NCI-H128 (cell line): ENCODE data around the gene TMEM39B.
A peak's percentile ranks its signal among the peaks of the same experiment; 100 is the strongest.
"Not testable (repeated sequence)": the region's sequence is repeated elsewhere in the genome, so short reads cannot be mapped to it uniquely, and the experiment has no call there.

ENCODE experiments used
- DNase-seq: peaks from one replicate; lab custom pipeline; 2025; ENCODE audit not compliant: unreplicated experiment; lab: John Stamatoyannopoulos, UW

The TMEM39B gene

GRCh38 chr1:32068957-32069588 lies 3.7 kb upstream of the TMEM39B start:
- DNase-seq, result no peak

DNA sequence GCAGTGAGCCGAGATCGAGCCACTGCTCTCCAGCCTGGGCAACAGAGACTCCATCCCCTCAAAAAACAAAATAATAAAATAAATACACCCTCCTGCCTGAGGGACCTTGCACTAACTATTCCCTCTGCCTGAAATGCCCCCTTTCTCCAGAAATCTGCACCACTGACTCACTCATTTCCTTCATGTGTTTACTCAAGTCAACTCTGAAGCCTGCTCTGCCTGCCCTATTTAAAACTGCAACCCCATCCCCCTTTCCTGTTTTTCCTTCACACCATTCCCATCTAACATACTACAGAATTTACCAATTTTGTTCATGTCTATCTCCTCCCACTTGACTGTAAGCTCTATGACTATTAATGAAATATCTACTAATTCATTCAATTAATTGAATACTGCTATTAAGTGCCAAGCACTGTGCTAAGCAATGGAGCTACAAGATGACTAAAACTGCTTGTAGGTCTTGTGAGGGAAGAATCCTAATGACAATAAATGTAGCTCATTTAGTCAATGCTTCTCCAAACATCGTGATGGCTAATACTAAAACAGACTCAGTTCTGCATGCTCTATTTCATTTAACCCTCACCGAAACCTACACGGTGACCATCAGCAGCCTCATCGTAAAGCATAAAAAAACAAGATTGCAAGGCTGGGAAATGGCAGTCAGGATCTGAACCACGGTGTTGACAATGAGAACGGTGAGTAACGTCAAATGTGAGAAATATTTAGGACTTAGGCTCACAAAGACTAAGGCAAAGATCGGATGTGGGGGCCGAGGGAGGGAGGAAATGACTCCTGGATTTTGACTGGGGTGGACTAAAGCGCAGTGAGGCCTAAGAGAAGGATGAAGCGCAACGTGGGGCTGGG lies 749 bp upstream of the TMEM39B start:
- no peak for DNase-seq

DNA sequence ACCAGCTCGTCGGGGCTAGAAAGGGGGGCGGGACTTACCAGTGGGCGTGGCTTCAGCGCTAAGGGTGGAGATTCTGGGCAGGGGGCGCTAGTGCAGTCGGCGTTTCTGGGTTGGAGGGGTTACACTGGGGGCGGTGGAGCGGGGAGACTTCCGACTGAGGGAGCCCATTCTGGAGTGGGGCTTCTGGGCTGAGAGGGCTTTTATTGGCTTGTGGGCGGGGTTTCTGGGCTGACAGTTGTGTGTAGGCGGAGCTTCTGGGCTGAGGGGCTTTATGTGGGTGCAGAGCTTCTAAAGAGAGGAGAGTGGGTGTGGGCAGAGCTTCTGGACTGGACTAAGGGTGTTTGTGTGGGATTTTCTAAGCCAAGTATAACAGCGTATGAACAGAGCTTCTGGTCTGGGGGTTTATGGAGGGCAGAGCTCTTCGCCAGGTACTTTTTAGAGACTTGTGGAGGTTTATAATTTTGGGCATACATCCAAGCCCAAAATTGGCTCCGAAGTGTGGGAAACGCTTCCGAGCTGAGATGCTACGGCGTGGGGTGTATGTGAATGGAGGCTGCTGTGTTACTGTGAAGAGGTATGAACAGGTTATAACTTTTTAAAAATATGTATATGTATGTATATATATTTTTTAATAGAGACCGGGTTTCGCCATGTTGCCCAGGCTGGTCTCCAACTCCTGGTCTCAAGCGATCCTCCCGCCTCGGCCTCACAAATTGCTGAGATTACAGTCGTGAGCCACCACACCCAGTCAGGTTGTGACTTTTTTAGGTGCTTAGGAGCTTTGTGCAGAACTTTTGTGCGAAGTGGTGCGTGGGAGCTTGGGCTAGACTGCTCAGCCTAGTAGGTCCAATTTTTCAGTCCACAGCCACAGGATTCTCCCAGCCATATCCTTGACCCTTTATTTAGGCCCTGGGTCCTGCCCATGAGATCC lies 825 bp downstream of the TMEM39B start:
- peak; percentile 92 for DNase-seq

DNA sequence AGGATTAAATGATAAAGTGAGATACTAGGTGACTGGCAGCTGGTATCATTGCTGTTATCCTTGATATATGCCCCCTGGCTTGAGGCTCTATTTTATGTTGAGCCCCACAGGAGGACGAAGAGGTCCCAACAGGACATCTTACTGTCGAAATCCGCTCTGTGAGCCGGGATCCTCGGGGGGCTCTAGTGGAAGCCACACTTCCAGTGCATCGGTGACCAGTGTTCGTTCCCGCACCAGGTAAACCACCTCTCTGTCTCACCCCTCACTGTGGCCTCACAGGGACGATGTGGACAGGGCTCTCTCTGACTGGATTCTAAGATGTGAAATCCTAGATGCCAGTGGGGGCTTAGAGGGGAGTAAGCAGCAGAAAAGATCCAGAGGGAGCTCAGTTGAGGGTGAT lies 2.1 kb downstream of the TMEM39B start:
- DNase-seq, result no peak

DNA sequence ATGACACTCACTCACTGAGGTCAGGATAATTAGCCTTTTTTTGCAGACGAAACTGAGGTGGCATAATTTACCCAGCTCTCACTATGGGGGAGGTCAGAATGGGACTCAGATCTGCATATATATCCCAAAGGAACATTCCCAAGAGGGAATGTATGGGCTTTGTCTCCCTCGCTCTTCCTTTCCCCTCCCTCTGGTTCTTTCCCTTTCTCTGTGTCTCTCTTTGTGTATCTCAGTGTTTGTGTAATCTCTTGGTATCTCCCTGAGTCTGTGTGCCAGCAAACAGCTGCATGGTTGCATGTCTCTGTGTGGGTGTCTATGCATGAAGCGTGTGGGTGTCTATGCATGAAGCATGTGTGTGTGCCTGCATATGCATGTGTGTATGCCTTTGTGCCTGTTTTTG lies 4.7 kb downstream of the TMEM39B start:
- DNase-seq, result no peak

GRCh38 chr1:32082022-32082421 lies 9.3 kb downstream of the TMEM39B start:
- DNase-seq, result no peak

- not testable (repeated sequence) for DNase-seq
These were observed 13.6 kb downstream of the TMEM39B start for GRCh38 chr1:32086381-32086780.

DNA sequence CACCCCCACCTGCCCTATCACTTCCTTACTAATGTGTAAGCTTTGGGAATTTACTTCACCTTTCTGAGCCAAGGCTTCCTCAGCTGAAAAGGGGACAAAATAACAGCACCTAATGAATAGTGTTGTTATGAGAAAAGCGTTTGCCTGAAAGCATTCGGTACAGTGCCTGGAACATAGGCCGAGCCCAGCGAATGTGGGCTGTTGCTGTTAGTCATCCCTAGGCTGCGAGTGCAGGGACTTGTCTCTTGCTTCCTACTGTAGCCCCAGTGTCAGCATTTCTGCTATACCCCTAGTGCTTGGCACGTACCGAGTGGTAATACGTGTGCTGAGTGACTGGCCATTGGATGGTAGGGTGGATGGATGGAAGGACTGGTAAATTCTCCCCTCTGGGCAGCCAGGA lies 18.4 kb downstream of the TMEM39B start:
- DNase-seq, result no peak

- no peak for DNase-seq
These were observed 18.9 kb downstream of the TMEM39B start for GRCh38 chr1:32091591-32091990.

DNA sequence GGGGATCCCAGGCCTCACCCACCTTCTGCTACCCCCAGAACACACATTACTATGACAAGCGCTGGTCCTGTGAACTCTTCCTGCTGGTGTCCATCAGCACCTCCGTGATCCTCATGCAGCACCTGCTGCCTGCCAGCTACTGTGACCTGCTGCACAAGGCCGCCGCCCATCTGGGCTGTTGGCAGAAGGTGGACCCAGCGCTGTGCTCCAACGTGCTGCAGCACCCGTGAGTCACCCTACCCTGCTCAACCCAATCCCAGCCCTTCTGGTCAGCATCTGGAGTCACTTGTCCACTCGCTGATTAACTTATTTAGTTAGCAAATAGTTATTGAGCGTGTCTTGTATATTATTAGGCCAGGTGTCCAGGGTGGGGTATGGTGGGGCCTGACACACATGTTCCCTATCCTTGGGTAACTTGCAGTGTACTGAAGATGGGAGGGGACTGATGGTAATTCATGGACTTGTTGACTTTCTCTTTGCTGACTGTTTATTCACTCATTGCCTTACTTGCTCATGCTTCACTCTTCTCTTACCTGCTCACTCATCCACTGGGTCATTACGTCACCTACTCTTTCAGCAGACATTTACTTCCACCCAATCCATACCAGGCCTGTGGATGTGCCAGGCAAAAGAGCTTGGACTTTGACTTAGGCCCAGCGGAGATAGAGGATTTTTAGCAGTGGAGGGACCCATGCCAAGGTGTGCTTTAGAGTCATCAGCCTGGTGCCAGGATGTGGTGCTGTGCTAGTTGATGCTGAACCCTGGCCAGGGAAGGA lies 22.2 kb downstream of the TMEM39B start:
- DNase-seq, result no peak

GRCh38 chr1:32099426-32099825 lies 26.7 kb downstream of the TMEM39B start:
- DNase-seq, result no peak

DNA sequence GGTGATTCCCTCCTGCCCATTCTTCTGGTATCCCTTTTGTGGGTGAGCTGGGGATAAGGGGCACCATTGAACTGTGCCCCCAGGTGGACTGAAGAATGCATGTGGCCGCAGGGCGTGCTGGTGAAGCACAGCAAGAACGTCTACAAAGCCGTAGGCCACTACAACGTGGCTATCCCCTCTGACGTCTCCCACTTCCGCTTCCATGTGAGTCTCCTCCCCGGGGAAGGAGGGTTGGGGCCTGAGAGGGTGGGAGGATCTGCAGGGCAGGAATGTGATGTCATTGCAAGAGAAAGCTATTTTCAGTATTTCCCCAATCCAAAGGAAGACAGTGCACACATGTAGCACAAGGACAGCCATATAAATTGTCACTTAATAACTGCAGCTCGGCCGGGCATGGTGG lies 27.6 kb downstream of the TMEM39B start:
- no peak for DNase-seq

DNA sequence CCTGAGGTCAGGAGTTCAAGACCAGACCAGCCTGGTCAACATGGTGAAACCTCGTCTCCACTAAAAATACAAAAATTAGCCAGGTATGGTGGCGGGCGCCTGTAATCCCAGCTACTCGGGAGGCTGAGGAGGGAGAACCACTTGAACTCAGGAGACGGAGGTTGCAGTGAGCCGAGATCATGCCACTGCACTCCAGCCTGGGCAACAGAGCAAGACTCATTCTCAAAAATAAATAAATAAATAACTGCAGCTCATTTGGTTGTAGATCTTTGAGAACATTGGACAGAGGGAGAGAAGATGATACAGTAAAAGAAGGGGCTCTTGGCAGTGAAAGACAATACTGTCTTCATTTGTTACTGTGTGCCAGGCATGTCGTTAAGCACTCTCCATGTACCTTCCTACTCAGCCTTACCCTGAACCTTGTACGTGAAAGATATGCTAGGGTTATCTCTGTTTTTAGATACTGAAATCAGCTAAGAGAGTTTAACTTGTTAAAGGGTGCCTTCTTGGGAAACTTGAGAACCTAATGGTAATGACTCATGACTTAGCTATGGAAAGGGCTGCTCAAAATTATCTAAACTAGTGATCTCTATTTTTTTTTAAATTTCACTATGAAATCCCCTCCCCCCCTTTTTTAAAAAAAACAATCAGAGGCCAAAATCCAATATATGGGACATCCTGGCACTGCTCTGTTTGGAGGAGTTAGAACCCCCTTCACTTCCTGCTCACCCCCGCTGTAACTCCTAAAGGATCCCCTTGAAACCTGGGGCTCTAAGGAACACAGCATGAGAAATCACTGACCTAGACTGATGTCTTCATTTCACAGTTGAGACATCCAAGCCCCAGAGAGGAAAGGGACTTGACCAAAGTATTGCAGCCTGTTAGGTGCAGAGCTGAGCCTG lies 28.3 kb downstream of the TMEM39B start:
- DNase-seq, result no peak

GRCh38 chr1:32104127-32104526 lies 31.4 kb downstream of the TMEM39B start:
- no peak for DNase-seq

DNA sequence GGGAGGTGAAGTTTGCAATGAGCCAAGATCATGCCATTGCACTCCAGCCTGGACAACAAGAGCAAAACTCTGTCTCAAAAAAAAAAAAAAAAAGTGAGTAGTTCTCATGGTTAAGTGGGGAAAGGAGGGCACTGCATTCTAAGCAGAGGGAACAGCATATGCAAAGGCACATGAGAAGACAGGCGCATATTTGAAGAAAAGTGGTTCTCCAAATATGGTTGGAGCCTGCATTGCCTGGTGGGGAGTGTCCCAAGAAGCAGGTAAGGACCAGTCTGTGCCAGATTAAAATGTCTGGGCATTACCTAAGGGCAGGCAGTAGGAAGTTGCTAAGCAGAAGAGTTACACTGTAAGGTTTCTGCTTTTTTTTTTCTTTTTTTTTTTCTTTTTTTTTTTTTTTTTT lies 32.6 kb downstream of the TMEM39B start:
- DNase-seq, result no peak

DNA sequence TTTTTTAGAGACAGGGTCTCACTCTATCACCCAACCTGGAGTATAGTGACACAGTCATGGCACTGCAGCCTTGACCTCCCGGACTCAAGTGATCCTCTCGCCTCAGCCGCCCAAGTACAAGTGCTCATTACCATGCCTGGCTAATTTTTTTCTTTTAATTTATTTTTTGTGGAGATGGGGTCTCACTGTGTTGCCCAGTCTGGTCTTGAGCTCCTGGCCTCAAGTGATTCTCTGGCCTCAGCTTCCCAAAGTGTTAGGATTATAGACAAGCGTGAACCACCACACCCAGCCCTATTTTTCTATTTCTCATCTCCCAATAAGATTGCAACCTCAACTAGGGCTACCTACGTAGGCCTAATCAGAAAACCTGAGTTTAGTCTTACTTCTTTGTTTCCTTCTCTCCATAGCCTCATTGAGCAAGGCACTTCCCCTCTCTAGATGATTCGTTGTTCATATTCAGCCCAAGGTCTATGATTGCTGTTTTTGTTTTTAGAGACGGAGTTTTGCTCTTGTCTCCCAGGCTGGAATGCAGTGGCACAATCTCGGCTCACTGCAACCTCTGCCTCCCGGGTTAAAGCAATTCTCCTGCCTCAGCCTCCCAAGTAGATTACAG lies 34.0 kb downstream of the TMEM39B start:
- DNase-seq, result no peak

DNA sequence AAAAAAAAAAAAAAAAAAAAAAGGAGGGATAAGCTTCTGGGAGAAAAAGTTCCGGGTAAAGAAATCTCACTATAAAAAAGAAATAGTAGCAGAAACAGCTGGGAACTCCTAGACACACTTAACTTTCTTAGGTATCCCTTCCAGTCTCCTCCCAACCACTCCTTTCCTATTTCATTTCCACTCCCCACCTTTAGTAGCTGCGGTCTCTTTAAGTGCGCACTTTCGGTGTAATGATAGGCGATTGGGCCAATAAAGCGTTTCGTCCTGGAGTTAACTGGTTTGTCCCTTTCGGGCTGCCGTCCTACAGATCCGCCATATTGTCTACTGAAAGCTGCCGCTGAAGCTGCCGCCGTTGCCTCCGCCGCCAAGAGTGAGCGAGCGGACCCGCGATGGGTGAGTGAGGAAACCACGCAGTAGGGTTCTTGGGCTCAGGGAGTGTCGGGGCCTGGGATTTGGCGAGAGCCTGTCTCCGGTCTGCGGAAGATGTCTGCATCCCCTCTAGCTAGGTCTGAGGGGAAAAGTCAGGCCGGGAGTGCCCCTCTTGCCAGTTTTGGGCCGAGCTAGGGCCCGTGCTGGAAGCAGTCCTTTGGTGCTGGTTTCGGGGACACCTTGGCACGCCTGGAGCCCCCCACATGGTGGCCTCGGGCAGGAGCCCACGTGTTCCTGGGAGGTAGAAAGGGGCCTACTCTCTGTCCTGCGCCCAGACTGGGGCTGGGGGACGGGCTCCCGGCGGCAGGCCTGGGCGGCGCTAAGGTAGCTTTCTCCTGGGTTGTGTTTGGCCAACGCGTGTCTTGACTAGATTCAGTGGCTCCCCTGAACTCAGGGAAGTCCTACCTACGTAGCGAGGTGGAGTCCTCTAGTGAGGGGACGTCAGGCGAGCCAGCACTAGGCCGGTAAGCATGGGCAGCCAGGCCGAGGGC lies 35.3 kb downstream of the TMEM39B start, which contains the start of gene KPNA6:
KPNA6 (plus strand) TSS at position 315 of the 920 bp plus-strand sequence; CDS start at position 390, 75 bp downstream.
- DNase-seq, result peak; percentile 85

DNA sequence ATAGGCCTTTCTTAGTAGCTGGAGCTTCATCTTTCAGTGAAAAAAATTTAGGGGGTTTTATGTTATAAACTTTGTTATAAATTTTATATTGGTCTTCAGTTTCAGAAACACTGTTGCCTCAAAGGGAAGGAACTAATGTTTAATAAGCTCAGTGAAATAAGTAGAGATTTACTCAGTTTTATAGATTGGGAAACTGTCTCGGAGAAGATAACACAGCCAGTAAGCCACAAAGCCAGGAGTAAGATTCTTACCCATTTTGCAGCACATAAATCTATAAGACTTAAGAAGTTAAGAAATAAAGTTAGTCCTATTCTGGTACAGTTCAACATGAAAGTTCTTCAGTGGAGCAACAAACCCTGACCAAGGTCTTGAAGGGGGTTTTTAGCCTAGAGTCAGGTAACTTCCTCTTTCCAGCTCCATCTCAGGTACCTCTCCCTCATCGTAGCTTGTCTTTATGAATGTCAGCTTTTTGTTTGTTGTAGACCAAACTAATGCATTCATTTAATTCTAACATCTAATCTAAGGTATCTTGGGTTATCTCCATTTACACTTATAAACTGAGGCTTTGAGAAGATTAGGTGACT lies 38.4 kb downstream of the TMEM39B start:
- DNase-seq, result no peak
